HepG2 (cell line): ENCODE results near the gene PTPRM. TPM values are rescaled to one million over a fixed set of nuclear protein-coding genes. Genes with fewer than 3 reads are reported as not detected.

Experiments
- ATAD3A ChIP-seq: sonication (generic); formaldehyde crosslinking; IDR thresholded peaks from 2 replicates; pipeline ENCODE4 v1.4.0; 2020; ENCODE audit warnings: missing genetic modification reagents
- DMAP1 ChIP-seq: IDR thresholded peaks from 2 replicates; pipeline ENCODE4 v1.6.1; 2016
- E2F2 ChIP-seq: sonication (generic); formaldehyde crosslinking; IDR thresholded peaks from 2 replicates; pipeline ENCODE4 v1.4.0; 2020; ENCODE audit warnings: missing genetic modification reagents, borderline replicate concordance
- FOSL2 ChIP-seq: sonication (generic); formaldehyde crosslinking; IDR thresholded peaks from 2 replicates; pipeline ENCODE4 v1.4.0; 2020; ENCODE audit warnings: missing genetic modification reagents
- KDM4B ChIP-seq: sonication (generic); formaldehyde crosslinking; IDR thresholded peaks from 2 replicates; pipeline ENCODE4 v1.4.0; 2020; ENCODE audit warnings: missing genetic modification reagents
- KLF11 ChIP-seq: IDR thresholded peaks from 2 replicates; pipeline ENCODE4 v1.6.1; 2016; ENCODE audit warnings: missing compliant biosample characterization
- LCORL ChIP-seq, 2 experiments: fragments of 450-650 bp in 1 of 2; sonication (generic) in 1 of 2; formaldehyde crosslinking in 1 of 2; IDR thresholded peaks; 2 replicates each; pipeline versions ENCODE4 v1.5.0 to v1.6.1; 2017 to 2020; ENCODE audit warnings: antibody characterized with exemption in 1 of 2, missing genetic modification reagents in 1 of 2
- PTBP1 ChIP-seq: fragments of 200-400 bp; formaldehyde crosslinking; IDR thresholded peaks from 2 replicates; pipeline ENCODE4 v1.6.1; 2018; ENCODE audit warnings: low read length, low read depth; ENCODE audit not compliant: poor library complexity, severe bottlenecking
- RAD21 ChIP-seq: fragments of 450-650 bp; formaldehyde crosslinking; IDR thresholded peaks from 2 replicates; pipeline ENCODE4 v1.5.0; 2020; ENCODE audit warnings: mild to moderate bottlenecking
- STAG1 ChIP-seq: sonication (generic); formaldehyde crosslinking; IDR thresholded peaks from 2 replicates; pipeline ENCODE4 v1.4.0; 2020; ENCODE audit warnings: missing genetic modification reagents
- TRIM22 ChIP-seq: fragments of 450-650 bp; IDR thresholded peaks from 2 replicates; pipeline ENCODE4 v1.6.1; 2017
- U2AF1 ChIP-seq: fragments of 200-400 bp; formaldehyde crosslinking; optimal IDR thresholded peaks from 2 replicates; pipeline ENCODE3; 2017; ENCODE audit warnings: mild to moderate bottlenecking, low read depth, low read length
- ZFP36 ChIP-seq: fragments of 150-350 bp; IDR thresholded peaks from 2 replicates; pipeline ENCODE4 v1.6.1; 2018; ENCODE audit warnings: borderline replicate concordance, low read length, low read depth; ENCODE audit not compliant: partially characterized antibody
- ZNF224 ChIP-seq: sonication (generic); formaldehyde crosslinking; IDR thresholded peaks from 2 replicates; pipeline ENCODE4 v1.5.0; 2020; ENCODE audit warnings: mild to moderate bottlenecking, missing genetic modification reagents
- ZNF3 ChIP-seq: IDR thresholded peaks from 2 replicates; pipeline ENCODE4 v1.7.0; 2017; ENCODE audit warnings: inconsistent platforms
- ZNF431 ChIP-seq: sonication (generic); formaldehyde crosslinking; IDR thresholded peaks from 2 replicates; pipeline ENCODE4 v1.9.0; 2022; ENCODE audit warnings: missing genetic modification reagents, low read depth, mild to moderate bottlenecking, borderline replicate concordance
- ZNF44 ChIP-seq: sonication (generic); formaldehyde crosslinking; IDR thresholded peaks from 2 replicates; pipeline ENCODE4 v1.5.1; 2020; ENCODE audit warnings: mild to moderate bottlenecking, missing genetic modification reagents
- ZNF605 ChIP-seq: sonication (generic); formaldehyde crosslinking; IDR thresholded peaks from 2 replicates; pipeline ENCODE4 v1.8.0; 2022; ENCODE audit warnings: mild to moderate bottlenecking, missing genetic modification reagents
- ZNF670 ChIP-seq: sonication (generic); formaldehyde crosslinking; IDR thresholded peaks from 2 replicates; pipeline ENCODE4 v1.8.0; 2022; ENCODE audit warnings: mild to moderate bottlenecking, missing genetic modification reagents, borderline replicate concordance
- ZNF691 ChIP-seq: sonication (generic); formaldehyde crosslinking; IDR thresholded peaks from 2 replicates; pipeline ENCODE4 v1.4.0; 2020; ENCODE audit warnings: missing genetic modification reagents, low read depth, mild to moderate bottlenecking, borderline replicate concordance
- ZNF790 ChIP-seq: sonication (generic); formaldehyde crosslinking; IDR thresholded peaks from 2 replicates; pipeline ENCODE4 v1.8.0; 2022; ENCODE audit warnings: missing genetic modification reagents, mild to moderate bottlenecking, borderline replicate concordance
- ZNF800 ChIP-seq: sonication (generic); formaldehyde crosslinking; IDR thresholded peaks from 2 replicates; pipeline ENCODE4 v1.4.0; 2020; ENCODE audit warnings: missing genetic modification reagents
- ZNF816 ChIP-seq: sonication (generic); formaldehyde crosslinking; IDR thresholded peaks from 2 replicates; pipeline ENCODE4 v1.8.0; 2022; ENCODE audit warnings: missing genetic modification reagents, mild to moderate bottlenecking, borderline replicate concordance
- ZNF850 ChIP-seq: sonication (generic); formaldehyde crosslinking; conservative IDR thresholded peaks from 2 replicates; pipeline ENCODE4 v1.9.0; 2021; ENCODE audit warnings: mild to moderate bottlenecking, missing genetic modification reagents
- polyA plus RNA-seq, 8 experiments: library from polyadenylated mRNA; depleted of rRNA in 3 of 8; stranded (reverse) in 7 of 8; unstranded in 1 of 8; fragments of >200 nt; fragmentation: Illumina TruSeq in 4 of 8; extraction: Trizol in 4 of 8; gene quantifications; 2 replicates each; pipeline versions ENCODE4 v1.2.1 to v1.2.3, GENCODE V29; 2011 to 2016; ENCODE audit warnings: low read depth in 4 of 8, missing spikeins in 1 of 8, mixed read lengths in 1 of 8; ENCODE audit not compliant: insufficient read depth in 1 of 8
- total RNA-seq, 5 experiments: library from RNA; depleted of rRNA; stranded (reverse); fragments of >200 nt; fragmentation: Illumina TruSeq; extraction: Trizol; gene quantifications; 2 replicates each; pipeline ENCODE4 v1.2.3, GENCODE V29; 2016; ENCODE audit warnings: low read depth in 1 of 5

The PTPRM gene
- total and polyA plus RNA-seq, 2 of the 13 experiments (the other 11 are each of a cell fraction or from before 2014, with no cell fraction given) = 12.6 to 108 TPM

GRCh38 chr18:7626922-7627440 is 59.9 kb downstream of the PTPRM start (continued):
- TF ChIP-seq ZNF800 (CRISPR knock-in tag) (no peak), FOSL2 (CRISPR knock-in tag) (peak; percentile 92), RAD21 (CRISPR knock-in tag) (peak; percentile 39; the same call in 1 of the 2 replicates), DMAP1 (CRISPR knock-in tag) (no peak), ZNF605 (CRISPR knock-in tag) (peak; percentile 65), ZNF816 (CRISPR knock-in tag) (no peak), ZNF3 (no peak), ZFP36 (no peak), KLF11 (CRISPR knock-in tag) (no peak), STAG1 (CRISPR knock-in tag) (peak; percentile 51), ZNF691 (CRISPR knock-in tag) (no peak), KDM4B (CRISPR knock-in tag) (no peak), TRIM22 (no peak), ZNF44 (no peak), ZNF790 (CRISPR knock-in tag) (no peak), E2F2 (CRISPR knock-in tag) (no peak), LCORL (IDR thresholded peaks at IDR 0.05) (no peak), LCORL (CRISPR knock-in tag; IDR thresholded peaks at IDR 0.05) (no peak; the same call in 1 of the 2 replicates), ATAD3A (no peak), U2AF1 (no peak), PTBP1 (no peak), ZNF224 (no peak), ZNF431 (CRISPR knock-in tag) (no peak), ZNF670 (CRISPR knock-in tag) (no peak), ZNF850 (CRISPR knock-in tag) (no peak)
